Activated CD4-positive, alpha-beta T cell treated with anti-CD3 and anti-CD28 coated beads, Interleukin-2, amount 10 ng/mL, durations not matched to agents 24 days and 14 days (primary cell): ENCODE measurements around the gene ZNF750. TPM values are rescaled to one million over a fixed set of nuclear protein-coding genes. Genes with fewer than 3 reads are reported as not detected.

Experiments
- DNase-seq: peaks from one replicate; pipeline ENCODE4 v3.0.0; 2022
- H3K27ac Mint-ChIP-seq: one replicate; pipeline ENCODE4 v1.8.0; 2022; ENCODE audit warnings: mild to moderate bottlenecking, mixed read lengths
- H3K27me3 Mint-ChIP-seq: one replicate; pipeline ENCODE4 v1.8.0; 2022; ENCODE audit warnings: mixed read lengths
- H3K36me3 Mint-ChIP-seq: one replicate; pipeline ENCODE4 v1.8.0; 2022; ENCODE audit warnings: low read depth, mild to moderate bottlenecking, mixed read lengths
- H3K4me1 Mint-ChIP-seq: one replicate; pipeline ENCODE4 v1.8.0; 2021; ENCODE audit warnings: mixed read lengths
- H3K4me3 Mint-ChIP-seq: one replicate; pipeline ENCODE4 v1.8.0; 2022; ENCODE audit warnings: mild to moderate bottlenecking, moderate library complexity, mixed read lengths
- H3K9me3 Mint-ChIP-seq: one replicate; pipeline ENCODE4 v1.8.0; 2021; ENCODE audit warnings: mixed read lengths
- intact Hi-C: fragments of 100-400 bp; cut with micrococcal nuclease; formaldehyde crosslinking; loops from one replicate; pipeline ENCODE4 v1.15.1; 2023
- total RNA-seq: library from RNA; stranded (reverse); gene quantifications from 2 replicates; pipeline ENCODE4 v1.2.3, GENCODE V29; 2022

The ZNF750 gene
- total RNA-seq, 1 donor from 2014 or later = not detected

DNA sequence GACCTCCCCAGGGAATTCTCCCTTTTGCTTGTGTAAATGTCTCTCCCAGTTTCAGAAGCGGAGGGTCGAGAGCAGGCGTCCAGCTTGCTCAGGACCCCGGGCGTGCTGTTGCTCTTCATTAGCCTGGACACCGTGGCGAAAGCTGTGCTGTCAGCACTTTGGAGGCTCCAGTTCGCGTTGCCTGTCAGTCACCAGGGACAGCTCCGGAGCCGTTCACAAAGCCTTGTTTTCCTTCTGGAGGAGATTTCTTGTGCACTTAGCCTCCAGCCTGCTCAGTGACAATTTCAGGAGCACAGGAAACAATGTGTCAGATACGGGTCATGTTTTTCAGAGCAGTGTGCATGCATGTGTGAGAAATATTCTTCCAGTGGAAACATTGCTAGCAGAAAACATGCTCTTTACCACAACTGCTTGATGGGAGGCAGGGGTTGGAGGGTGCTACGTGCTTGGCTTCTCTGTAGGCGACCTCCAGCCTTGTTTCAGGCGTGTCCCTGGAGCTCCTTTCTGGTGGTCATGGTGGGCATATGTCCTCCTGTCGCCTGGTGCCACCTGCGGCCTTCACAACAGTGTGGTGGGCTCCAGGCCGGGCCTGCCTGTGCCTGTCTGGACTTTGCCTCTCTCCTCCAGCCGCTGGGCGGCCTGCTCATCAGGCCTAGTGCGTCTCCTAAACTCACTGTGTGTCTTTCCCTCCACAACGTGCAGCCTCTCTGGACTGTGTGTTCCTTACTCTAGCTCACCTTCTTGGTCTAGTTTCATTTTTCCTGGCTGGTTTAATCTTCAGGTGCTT is 29.0 kb downstream of the ZNF750 start:
- Mint-ChIP-seq H3K4me3 (no peak overlapping the region), H3K9me3 (no peaks in the 10 kb centered on the region), H3K27me3 (no peaks in the 10 kb centered on the region), H3K4me1 (peaks cover 12% of the 10 kb centered on the region), H3K36me3 (peaks cover 27% of the 10 kb centered on the region), H3K27ac (no peak overlapping the region)
- DNase-seq = no peak
- intact Hi-C loops = no loop called here

DNA sequence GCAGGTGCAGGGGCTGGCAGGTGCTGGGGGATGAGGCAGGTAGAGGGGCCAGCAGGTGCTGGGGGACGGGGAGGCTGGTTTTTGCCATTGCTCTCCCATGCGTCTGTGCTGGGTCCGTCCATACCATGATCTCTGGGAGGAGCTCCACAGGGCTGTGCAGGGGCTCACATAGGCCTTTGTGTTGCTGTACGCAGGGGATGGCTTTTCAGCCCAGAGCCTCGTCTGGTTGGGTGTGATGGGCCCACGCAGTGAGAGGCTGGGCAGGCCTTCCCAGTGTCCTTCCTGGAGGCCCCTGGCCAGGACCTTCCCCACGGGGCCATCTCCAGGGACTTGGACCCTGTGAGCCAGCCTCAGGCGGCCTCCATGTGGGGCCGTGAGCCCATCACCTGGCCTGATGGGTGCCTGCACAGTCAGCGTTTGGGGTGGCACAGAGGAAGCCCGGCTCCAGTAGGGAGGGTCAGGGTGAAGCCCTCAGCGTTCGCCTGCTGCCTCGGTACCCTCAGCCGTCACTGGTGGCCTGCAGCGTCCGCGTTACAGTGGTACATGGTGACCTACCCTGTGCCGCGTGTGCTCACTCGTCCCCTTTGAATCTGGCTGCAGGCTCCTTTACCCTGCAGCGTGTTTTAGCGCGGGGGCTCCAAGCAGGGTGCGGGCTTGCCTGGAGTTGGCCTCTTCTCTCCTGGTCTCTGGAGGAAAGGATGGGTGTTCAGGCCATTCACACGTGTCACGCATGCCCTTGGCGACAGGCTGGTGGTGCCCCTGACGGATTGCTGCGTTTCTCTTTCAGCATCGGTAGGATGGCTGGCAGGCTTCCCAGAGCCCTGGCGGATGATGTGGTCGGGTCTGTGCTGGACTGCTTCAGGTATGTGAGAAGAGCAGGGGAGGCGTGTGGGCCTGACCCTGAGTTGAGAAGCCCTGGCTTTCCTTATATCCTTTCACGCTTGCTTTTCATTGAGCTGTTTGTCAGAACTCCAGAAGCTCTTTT is 30.6 kb downstream of the ZNF750 start:
- peaks cover 18% of the 10 kb centered on the region for H3K36me3 Mint-ChIP-seq
- peaks cover 3% of the 10 kb centered on the region for H3K4me1 Mint-ChIP-seq
- H3K27me3 Mint-ChIP-seq = no peaks in the 10 kb centered on the region
- H3K9me3 Mint-ChIP-seq = no peaks in the 10 kb centered on the region
- no peak for DNase-seq
- H3K27ac Mint-ChIP-seq = no peak overlapping the region
- intact Hi-C loops = no loop called here
- H3K4me3 Mint-ChIP-seq = no peak overlapping the region

DNA sequence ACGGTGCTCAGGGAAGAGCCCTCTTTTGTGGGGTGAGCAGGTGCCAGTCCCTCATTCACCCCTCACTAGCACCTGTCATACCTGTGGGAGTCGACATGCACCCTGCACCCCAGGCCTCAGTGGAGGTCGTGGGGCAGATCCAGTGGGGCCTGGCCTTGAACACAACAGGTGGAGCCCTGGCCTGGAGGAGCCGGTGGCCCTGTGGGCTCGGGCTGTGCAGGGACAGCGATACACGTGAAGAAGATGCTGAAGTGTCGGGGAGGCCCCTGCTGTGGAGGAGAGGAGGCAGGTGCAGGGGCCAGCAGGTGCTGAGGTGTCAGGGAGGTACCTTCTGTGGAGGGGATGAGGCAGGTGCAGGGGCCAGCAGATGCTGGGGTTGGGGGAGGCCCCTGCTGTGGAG is 31.8 kb downstream of the ZNF750 start:
- no peaks in the 10 kb centered on the region for H3K27me3 Mint-ChIP-seq
- peaks cover 14% of the 10 kb centered on the region for H3K36me3 Mint-ChIP-seq
- no peak overlapping the region for H3K27ac Mint-ChIP-seq
- H3K4me1 Mint-ChIP-seq = peaks cover 6% of the 10 kb centered on the region
- intact Hi-C loops = no loop called here
- no peaks in the 10 kb centered on the region for H3K9me3 Mint-ChIP-seq
- DNase-seq = no peak
- no peak overlapping the region for H3K4me3 Mint-ChIP-seq

DNA sequence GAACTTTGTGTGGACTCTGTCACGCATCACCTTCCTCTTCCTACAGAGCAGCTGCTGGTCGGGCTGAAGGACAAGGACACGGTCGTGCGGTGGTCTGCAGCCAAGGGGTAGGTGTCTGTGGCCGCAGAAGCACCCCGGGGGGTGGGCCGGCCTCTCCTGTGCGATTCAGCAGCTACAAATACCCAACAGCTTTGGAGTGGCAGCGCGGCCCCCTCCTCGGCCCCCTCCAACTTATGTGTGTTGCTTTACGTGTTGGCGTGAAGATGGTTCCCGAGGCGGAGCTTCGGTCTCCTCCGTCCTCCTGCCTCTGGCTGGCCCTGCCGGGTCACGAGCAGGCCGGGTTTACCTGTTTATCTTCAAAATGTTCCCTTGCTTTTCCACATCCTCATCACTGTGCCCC is 32.3 kb downstream of the ZNF750 start:
- no peaks in the 10 kb centered on the region for H3K27me3 Mint-ChIP-seq
- DNase-seq = no peak
- intact Hi-C loops = no loop called here
- H3K4me1 Mint-ChIP-seq = peaks cover 8% of the 10 kb centered on the region
- H3K9me3 Mint-ChIP-seq = no peaks in the 10 kb centered on the region
- no peak overlapping the region for H3K27ac Mint-ChIP-seq
- peaks cover 15% of the 10 kb centered on the region for H3K36me3 Mint-ChIP-seq
- no peak overlapping the region for H3K4me3 Mint-ChIP-seq

DNA sequence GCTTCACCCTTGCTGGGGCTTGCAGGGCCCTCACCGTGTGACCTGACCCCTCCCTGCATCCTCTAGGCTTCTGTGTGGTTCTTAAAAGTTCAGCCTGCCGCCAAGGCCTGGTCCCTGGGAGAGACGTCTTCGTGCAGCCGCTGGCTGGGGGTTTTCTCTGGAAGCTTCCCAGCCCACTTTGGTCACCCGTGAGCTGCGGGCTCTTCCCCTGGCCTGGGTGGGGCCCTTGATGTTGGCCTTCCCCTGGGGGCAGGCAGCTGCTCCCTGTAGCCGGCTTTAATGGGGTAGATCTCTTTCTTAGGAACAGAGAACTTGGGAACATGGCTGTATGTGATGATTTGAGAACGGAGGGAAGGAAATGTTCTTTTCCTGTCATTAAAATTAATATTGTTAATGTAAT is 32.7 kb downstream of the ZNF750 start:
- no peak for DNase-seq
- intact Hi-C loops = no loop called here
- Mint-ChIP-seq H3K4me1 (peaks cover 8% of the 10 kb centered on the region), H3K36me3 (peaks cover 15% of the 10 kb centered on the region), H3K27ac (no peak overlapping the region), H3K9me3 (no peaks in the 10 kb centered on the region), H3K4me3 (no peak overlapping the region), H3K27me3 (no peaks in the 10 kb centered on the region)

DNA sequence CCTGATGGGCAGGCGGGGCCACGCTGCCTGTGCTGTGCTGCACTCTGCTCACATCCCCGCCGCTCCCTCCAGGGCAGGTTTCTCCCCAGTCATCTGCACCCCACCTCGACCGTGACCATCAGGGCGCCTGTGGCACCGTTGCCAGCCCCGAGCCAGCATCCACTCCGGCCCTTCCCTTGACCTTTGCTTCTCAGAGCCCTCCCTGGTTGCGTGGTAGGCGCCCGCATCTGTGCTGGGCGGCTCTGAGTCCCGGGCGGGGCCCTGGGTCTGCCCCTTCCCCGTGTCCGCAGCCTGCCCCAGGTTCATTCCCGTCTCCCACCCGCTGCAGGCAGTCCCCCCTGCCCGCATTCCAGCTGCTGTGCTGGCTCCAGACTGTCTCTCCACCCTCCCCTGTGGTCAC is 33.2 kb downstream of the ZNF750 start:
- Mint-ChIP-seq H3K36me3 (peaks cover 17% of the 10 kb centered on the region), H3K4me1 (peaks cover 8% of the 10 kb centered on the region), H3K27me3 (no peaks in the 10 kb centered on the region), H3K27ac (no peak overlapping the region), H3K9me3 (no peaks in the 10 kb centered on the region), H3K4me3 (no peak overlapping the region)
- intact Hi-C loops = no loop called here
- DNase-seq = no peak

DNA sequence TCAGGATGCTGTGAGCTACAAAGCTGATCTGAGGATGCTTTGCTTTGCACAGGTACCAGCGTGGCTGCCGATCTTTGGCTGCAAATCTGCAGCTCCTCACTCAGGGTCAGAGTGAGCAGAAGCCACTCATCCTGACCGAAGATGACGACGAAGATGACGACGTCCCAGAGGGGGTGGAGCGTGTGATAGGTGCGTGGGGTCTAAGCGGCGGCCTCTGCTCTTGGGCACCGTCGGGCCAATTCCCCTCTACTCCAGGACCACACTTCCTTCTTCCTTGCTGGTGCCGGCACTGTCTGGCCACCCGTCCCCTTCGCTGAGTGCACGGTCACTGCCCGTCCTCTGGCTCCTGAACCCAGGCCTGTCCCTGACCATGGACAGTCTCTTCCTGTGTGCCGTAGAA is 34.0 kb downstream of the ZNF750 start:
- Mint-ChIP-seq H3K36me3 (peaks cover 20% of the 10 kb centered on the region), H3K4me1 (peaks cover 10% of the 10 kb centered on the region), H3K4me3 (no peak overlapping the region), H3K27ac (no peak overlapping the region), H3K27me3 (no peaks in the 10 kb centered on the region), H3K9me3 (no peaks in the 10 kb centered on the region)
- DNase-seq = no peak
- intact Hi-C loops = no loop called here

DNA sequence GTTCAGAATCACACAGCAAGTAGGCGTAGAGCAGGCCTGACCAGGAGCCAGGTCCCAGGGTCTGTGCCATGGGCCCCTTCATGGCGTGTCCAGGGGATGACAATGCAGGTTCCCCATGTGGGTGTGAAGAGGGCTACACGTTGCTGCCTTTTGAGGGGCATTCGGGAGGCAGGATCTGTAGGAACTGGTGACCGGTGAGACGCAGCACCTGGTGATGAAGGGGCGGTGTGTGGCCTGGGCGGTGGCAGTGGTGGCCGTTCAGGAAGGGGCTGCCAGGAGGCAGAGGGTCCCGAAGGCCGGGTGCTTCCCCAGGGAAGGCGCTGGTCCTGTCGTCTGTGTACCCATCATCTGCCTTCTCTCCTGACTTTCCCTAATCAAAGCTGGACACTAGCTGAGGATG is 34.6 kb downstream of the ZNF750 start:
- intact Hi-C loops = no loop called here
- H3K4me1 Mint-ChIP-seq = peaks cover 7% of the 10 kb centered on the region
- no peak overlapping the region for H3K4me3 Mint-ChIP-seq
- H3K9me3 Mint-ChIP-seq = no peaks in the 10 kb centered on the region
- DNase-seq = no peak
- H3K27ac Mint-ChIP-seq = no peak overlapping the region
- H3K36me3 Mint-ChIP-seq = peaks cover 20% of the 10 kb centered on the region
- H3K27me3 Mint-ChIP-seq = no peaks in the 10 kb centered on the region

DNA sequence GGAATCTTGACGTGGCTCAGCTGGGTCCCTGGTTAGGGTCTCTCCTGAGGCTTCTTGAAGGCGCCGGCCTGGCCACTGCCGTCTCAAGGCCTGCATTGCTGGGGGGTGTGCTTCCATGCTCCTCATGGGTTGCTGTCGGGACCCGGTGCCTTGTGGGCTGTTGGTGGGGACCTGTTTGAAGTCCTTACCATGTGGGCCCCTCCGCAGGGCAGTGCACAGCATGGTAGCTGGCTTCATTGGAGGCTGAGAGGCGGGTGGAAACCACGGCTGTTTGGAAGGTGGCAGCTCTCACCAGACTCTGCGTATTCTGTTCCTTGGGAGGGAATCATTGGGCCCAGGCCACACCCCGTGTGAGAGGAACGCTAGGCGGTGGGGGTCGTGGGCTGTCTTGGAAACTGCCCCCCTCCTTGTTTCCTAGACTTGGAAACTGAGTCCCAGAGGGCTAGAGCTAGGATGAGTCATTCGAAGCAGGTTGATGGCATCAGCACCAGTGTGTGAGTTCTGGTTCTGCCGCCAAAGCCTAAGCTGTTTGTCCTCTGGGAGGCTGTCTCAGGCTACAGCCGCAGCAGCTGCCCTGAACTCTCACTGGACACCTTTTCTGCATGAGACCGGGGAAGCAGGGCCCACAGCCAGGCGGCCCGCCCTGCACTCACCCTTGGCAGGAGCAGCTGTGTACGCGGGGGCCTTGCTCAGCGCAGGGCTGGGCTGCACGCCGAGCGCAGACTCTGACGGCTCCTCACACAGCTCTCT is 35.2 kb downstream of the ZNF750 start:
- H3K9me3 Mint-ChIP-seq = no peaks in the 10 kb centered on the region
- intact Hi-C loops = no loop called here
- H3K27ac Mint-ChIP-seq = no peak overlapping the region
- no peak overlapping the region for H3K4me3 Mint-ChIP-seq
- H3K4me1 Mint-ChIP-seq = peaks cover 7% of the 10 kb centered on the region
- H3K27me3 Mint-ChIP-seq = no peaks in the 10 kb centered on the region
- peaks cover 25% of the 10 kb centered on the region for H3K36me3 Mint-ChIP-seq
- DNase-seq = no peak

DNA sequence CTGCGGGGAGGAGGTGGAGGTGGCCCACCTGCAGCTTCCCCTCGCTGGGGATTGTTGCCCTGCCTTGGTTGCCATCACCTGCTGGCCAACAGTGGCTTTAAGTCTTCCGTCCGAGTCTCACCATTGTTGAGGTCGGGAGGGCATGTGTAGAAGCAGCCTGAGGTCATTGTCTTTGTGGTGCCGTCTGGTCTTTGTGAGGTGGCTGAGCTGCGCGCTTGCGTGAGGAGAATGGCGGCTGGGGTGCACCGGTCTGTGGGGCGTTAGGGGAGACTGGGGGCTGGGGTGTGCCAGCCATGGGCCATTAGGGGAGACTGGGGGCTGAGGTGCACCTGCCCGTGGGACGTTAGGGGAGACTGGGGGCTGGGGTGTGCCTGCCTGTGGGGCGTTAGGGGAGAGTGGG is 36.2 kb downstream of the ZNF750 start:
- peaks cover 7% of the 10 kb centered on the region for H3K4me1 Mint-ChIP-seq
- H3K36me3 Mint-ChIP-seq = peaks cover 26% of the 10 kb centered on the region
- no peaks in the 10 kb centered on the region for H3K27me3 Mint-ChIP-seq
- no peak for DNase-seq
- H3K27ac Mint-ChIP-seq = no peak overlapping the region
- intact Hi-C loops = no loop called here
- no peak overlapping the region for H3K4me3 Mint-ChIP-seq
- H3K9me3 Mint-ChIP-seq = no peaks in the 10 kb centered on the region

DNA sequence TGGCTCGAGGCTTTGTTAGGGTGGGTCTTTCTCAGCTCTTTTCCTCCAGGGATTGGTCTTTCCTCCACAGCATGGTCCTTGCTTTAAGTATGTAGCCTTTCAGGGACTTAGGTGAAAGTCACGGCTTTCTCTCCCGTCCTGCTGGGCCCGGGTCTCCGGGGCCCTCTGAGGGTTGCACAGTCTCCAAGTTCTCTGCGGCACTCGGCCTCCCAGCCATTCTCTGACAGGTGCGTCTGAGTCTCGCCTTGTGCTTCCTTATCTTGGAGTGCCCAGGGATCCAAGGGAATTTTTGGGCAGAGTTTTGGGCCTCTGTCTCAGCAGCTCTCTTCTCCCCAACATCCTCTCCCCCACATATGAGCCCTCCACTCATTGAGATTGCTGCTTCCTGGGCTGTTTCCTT is 36.6 kb downstream of the ZNF750 start:
- Mint-ChIP-seq H3K9me3 (no peaks in the 10 kb centered on the region), H3K4me1 (peaks cover 7% of the 10 kb centered on the region), H3K4me3 (no peak overlapping the region), H3K36me3 (peaks cover 28% of the 10 kb centered on the region), H3K27ac (no peak overlapping the region), H3K27me3 (no peaks in the 10 kb centered on the region)
- intact Hi-C loops = no loop called here
- no peak for DNase-seq

DNA sequence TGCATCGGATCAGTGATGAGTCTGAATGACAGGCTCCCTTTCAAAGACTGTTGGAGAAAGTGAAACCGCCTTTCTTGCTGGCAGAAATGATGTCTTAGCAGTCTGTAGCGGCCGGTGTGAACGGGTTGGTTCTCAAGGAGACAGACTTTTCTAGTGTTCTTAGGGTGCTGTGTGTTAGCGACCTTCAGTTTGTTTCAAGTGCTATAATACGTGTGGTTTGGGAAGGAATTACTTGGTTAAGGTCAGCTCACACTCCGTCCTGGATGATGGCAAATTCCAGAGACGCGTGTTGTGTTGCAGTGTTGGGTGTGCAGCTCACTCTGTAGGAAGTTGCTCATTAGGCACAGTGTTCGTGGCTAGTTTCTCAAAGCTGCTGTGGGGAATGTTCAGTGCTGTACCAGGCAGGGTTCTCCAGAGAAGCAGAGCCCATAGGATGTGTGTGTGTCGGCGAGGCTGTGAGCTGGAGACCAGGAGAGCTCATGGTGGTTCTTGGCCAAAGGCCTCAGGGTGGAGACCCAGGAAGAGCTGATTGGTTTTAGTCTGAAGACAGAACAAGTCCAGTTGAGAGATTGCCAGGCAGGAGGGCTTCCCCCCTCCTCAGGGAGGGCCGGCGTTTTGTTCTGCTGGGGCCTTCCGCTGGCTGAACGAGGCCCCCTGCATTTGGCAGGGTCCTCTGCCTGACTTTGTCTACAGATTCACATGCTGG is 37.6 kb downstream of the ZNF750 start:
- DNase-seq = no peak
- H3K27ac Mint-ChIP-seq = no peak overlapping the region
- no peaks in the 10 kb centered on the region for H3K27me3 Mint-ChIP-seq
- no peaks in the 10 kb centered on the region for H3K9me3 Mint-ChIP-seq
- H3K4me3 Mint-ChIP-seq = no peak overlapping the region
- intact Hi-C loops = no loop called here
- H3K4me1 Mint-ChIP-seq = peaks cover 7% of the 10 kb centered on the region
- H3K36me3 Mint-ChIP-seq = peaks cover 25% of the 10 kb centered on the region

DNA sequence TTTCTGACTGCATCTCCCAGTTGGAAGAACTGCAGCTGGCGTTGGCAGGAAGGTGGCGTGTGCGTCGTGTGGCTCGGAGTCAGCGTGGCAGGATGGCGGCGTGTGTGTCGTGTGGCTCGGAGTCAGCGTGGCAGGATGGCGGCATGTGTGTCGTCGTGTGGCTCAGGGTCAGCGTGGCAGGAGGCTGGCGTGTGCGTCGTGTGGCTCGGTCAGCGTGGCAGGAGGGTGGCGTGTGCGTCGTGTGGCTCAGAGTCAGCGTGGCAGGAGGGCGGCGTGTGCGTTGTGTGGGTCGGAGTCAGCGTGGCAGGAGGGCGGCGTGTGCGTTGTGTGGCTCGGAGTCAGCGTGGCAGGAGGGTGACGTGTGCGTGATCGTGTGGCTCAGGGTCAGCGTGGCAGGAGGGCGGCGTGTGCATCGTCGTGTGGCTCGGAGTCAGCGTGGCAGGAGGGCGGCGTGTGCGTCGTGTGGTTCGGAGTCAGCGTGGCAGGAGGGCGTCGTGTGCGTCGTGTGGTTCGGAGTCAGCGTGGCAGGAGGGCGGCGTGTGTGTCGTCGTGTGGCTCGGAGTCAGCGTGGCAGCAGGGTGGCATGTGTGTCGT is 38.3 kb downstream of the ZNF750 start:
- Mint-ChIP-seq H3K4me1 (peaks cover 7% of the 10 kb centered on the region), H3K27ac (no peak overlapping the region), H3K4me3 (no peak overlapping the region), H3K27me3 (no peaks in the 10 kb centered on the region), H3K9me3 (no peaks in the 10 kb centered on the region), H3K36me3 (peaks cover 27% of the 10 kb centered on the region)
- DNase-seq = no peak
- intact Hi-C loops = no loop called here
